T1000 (cell line): Measurements from ENCODE around the gene ZBTB48.

ENCODE experiments used
- DNase-seq: peaks from one replicate; lab custom pipeline; 2025; ENCODE audit warnings: mixed read lengths; lab: John Stamatoyannopoulos, UW

The ZBTB48 gene

DNA sequence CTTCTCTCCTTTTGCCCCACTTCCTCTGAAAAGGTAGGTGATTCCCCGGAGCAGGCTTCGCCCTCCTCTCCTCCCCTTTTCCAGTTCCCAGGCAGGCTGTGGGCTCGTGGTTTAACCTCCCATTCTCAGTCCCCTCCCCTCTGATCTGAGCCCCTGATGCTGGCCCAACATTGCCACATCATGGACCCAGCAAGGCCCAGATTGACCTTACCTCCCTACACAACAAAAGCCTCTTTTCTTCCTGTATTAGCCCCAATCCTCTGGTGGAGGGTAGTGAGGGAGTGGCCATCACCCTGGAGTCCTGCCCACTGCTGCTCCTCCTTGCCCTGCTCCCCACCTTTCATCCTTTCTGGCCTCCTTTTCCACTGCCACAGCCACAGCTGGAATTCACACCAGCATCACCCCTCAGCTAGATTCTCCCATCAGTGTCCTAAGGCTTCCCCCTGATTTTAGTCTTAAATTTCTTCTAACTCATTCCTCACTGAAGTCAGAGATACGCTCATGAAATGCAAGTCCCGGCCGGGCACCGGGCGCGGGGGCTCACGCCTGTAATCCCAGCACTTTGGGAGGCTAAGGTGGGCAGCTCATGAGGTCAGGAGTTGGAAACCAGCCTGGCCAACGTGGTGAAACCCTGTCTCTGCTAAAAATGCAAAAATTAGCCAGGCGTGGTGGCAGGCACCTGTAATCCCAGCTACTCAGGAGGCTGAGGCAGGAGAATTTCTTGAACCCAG is 7.0 kb upstream of the ZBTB48 start:
- no peak for DNase-seq

DNA sequence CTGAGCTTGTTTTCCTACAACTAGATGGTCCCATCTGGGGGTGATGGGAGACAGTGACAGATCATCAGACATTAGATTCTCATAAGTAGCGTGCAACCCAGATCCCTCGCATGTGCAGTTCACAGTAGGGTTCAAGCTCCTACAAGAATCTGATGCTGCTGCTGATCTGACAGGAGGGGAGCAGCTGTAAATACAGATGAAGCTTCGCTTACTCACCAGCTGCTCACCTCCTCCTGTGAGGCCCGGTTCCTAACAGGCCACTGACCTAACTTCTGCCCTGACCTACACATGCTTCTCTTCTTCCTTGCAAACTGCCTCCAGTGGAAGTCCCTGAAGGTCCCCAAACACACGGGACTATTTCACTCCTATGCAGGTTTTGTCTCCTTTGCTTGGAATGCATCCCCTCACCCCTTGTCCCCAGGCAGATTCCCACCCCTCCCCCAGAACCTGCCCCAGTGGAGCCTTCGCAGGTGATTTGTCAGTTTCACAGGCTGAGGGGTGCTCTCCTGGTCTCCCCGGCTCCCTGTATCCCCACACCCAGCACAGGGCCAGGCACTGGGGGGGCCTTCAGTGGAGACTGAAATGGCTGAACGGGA is 5.7 kb upstream of the ZBTB48 start:
- DNase-seq, result no peak

DNA sequence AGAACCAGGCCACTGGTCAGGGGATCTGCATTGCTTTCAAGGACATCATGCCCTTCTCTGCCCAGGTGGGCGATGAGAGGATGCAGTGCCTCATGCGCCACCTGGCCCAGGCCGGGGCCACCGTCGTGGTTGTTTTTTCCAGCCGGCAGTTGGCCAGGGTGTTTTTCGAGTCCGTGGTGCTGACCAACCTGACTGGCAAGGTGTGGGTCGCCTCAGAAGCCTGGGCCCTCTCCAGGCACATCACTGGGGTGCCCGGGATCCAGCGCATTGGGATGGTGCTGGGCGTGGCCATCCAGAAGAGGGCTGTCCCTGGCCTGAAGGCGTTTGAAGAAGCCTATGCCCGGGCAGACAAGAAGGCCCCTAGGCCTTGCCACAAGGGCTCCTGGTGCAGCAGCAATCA is 5.0 kb upstream of the ZBTB48 start:
- no peak for DNase-seq

DNA sequence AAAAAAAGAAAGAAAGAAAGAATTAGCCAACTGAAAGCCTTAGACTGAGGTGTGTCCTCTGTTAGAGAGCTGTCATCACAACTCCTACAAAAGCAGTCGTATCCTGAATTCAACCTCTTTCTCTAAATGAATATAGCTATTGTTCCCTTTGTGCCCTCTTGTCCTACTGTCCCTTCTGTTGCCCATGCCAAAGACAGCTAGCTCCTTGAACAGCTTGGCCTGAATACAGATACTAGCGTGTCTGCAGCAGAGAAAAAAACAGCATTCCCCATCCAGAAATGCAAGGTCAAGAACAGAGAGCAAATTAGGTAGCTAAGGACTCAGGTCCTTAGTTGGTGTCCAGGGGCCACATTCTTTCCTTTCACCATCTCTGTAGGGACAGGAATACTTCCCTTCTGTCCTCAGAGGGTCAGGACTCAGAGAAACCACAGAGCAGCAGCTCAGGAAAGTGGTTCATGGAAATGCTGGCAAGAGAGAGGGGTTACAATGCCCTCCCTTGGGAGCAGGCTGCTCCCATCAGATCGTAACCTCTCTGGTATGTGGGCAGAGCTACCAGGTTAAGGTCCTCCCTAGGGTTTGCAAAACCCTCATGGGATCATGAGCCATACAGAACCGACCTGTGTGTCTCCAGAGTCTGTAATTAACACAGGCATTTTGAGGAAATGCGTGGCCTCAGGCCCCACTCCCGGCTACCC is 1.8 kb upstream of the ZBTB48 start:
- DNase-seq, result peak; percentile 37

DNA sequence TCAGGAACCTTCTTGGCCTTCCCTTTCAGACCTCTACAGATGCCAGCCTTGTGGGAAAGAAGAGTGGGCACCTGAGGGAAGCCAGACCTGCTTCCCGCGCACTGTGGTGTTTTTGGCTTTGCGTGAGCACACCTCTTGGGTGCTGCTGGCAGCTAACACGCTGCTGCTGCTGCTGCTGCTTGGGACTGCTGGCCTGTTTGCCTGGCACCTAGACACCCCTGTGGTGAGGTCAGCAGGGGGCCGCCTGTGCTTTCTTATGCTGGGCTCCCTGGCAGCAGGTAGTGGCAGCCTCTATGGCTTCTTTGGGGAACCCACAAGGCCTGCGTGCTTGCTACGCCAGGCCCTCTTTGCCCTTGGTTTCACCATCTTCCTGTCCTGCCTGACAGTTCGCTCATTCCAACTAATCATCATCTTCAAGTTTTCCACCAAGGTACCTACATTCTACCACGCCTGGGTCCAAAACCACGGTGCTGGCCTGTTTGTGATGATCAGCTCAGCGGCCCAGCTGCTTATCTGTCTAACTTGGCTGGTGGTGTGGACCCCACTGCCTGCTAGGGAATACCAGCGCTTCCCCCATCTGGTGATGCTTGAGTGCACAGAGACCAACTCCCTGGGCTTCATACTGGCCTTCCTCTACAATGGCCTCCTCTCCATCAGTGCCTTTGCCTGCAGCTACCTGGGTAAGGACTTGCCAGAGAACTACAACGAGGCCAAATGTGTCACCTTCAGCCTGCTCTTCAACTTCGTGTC is 995 bp upstream of the ZBTB48 start:
- DNase-seq, result no peak

DNA sequence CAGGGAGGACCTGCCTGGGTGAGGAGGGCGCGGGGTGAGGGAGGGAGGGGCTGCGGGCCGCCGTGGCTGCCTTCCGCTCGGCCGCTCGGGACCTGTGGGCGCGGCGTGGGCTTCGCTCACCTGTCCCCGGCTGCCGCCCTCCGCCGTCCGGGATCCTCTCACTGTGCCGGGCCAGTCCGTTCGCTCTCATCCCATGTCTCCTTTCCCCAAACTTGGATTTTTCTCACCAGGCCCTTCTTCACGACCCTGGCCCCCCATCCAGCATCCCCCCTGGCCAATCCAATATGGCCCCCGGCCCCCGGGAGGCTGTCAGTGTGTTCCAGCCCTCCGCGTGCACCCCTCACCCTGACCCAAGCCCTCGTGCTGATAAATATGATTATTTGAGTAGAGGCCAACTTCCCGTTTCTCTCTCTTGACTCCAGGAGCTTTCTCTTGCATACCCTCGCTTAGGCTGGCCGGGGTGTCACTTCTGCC is 362 bp downstream of the ZBTB48 start:
- DNase-seq, result no peak

DNA sequence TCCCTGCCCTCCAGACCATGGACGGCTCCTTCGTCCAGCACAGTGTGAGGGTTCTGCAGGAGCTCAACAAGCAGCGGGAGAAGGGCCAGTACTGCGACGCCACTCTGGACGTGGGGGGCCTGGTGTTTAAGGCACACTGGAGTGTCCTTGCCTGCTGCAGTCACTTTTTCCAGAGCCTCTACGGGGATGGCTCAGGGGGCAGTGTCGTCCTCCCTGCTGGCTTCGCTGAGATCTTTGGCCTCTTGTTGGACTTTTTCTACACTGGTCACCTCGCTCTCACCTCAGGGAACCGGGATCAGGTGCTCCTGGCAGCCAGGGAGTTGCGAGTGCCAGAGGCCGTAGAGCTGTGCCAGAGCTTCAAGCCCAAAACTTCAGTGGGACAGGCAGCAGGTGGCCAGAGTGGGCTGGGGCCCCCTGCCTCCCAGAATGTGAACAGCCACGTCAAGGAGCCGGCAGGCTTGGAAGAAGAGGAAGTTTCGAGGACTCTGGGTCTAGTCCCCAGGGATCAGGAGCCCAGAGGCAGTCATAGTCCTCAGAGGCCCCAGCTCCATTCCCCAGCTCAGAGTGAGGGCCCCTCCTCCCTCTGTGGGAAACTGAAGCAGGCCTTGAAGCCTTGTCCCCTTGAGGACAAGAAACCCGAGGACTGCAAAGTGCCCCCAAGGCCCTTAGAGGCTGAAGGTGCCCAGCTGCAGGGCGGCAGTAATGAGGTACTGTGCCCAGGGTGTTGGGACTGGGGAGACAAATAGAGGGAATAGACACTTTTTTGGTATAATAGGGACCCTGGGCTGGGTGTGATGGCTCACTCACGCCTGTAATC is 1.0 kb downstream of the ZBTB48 start:
- DNase-seq, result no peak

DNA sequence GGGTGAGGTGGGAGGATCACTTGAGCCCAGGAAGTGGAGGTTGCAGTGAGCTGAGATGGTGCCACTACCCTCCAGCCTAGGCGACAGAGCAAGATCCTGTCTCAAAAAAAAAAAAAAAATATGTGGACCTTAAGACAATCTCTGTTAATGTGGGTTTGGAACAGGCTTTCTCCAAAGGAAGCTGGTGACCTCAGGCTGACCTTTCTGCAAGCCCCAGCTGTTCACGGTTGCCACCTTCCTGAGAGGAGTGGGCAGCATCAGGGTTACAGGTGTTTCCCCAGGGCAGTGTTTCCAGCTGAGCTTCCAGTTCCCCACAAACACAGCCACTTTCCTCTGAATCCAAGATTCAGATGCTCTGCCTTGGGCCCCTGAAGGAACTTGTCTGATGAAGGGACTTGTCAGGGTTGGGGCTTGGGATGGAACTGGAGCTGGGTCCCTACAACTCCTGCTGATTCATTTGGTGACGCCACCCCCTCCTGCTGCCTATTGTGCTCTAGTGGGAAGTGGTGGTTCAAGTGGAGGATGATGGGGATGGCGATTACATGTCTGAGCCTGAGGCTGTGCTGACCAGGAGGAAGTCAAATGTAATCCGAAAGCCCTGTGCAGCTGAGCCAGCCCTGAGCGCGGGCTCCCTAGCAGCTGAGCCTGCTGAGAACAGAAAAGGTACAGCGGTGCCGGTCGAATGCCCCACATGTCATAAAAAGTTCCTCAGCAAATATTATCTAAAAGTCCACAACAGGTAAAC is 1.9 kb downstream of the ZBTB48 start:
- no peak for DNase-seq

DNA sequence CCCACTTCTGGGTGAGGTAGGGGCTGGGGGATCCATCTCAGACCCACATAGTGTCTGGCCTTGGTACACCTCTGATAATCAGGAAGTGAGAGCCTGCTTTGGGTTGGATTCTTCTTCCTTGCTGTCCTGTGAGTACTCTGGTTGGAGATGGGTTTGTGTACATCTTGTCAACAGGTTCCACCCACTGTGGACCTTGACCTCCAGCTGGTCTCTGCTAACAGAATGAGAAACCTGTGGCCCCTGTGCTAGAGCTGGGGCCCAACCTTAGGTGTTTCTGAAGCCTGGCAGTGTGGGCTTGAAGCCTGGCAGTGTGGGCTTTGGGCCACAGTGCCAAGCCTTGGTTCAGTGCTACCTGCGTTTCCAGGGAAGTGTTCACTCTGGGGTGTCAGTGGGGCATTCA is 2.6 kb downstream of the ZBTB48 start:
- no peak for DNase-seq

DNA sequence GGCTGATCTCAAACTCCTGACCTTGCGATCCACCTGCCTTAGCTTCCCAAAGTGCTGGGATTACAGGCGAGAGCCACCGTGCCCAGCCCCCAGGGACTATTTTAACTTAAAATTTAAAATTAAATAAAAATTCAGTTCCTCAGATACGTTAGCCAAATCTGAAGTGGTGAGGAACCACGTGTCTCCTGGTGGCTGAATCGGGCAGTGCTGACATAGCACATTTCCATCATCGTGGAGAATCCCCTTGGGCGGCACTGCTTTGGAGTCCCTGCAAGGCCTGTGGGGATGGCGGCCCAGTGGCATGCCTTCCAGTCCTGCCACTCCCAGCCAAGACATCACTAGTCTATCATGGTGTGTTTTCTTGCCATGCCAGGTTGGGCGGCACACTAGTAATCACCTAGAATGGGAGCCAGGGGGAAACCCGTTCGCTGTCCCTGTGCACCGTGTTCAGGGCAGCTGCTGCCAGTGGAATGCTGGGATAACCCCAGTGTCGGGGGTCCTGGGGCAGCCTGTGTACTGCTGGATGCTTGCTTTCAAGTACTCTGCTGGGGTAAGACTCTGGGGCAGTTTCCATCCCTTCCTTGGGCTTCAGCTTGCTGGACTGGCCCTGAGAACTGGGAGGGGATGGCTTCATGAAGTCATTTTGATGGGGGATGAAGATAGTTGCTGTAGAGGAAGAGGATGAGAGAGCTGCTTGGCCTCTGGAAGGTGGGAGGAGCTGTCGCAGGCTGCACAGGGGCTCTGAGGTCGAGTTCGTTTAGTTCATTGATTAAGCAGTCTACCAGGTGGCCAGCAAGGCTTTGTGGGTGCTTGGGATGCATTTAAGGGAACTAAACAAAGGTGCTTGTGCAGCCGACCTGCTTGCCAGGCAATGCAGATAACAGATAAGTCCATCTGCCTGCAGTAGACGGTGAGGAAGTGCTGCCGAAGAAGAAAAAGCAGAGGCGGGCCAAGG is 4.6 kb downstream of the ZBTB48 start:
- DNase-seq, result no peak

DNA sequence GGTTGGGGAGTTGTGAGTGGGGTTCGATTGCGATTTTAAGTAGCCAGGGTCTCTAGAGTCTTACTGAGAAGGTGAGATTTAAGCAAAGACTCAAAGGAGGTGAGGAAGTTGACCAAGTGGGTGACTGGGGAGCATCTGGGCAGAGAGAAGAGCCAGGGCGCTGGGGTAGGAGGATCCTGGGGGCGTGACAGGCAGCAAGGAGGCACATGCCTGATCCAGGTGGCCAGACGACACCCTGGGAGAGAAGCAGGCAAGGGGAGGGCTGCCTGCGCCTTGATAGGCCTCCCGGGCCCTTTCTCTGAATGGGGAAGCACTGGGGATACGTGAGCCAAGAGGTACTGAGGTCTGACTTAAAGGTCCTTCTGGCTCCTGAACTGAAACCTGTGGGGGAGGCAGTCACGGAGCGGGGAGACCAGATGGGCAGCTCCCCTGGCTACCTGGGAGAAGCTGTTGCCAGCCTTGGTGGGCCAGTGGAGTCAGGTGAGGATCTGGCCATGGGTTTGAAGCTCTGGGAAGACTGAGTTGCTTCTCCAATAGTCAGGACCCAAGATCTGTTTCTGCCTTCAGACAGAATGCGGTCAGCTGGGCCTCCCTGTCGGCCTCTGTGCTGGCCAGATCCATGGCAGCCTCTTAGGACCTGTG is 5.4 kb downstream of the ZBTB48 start:
- DNase-seq, result no peak

DNA sequence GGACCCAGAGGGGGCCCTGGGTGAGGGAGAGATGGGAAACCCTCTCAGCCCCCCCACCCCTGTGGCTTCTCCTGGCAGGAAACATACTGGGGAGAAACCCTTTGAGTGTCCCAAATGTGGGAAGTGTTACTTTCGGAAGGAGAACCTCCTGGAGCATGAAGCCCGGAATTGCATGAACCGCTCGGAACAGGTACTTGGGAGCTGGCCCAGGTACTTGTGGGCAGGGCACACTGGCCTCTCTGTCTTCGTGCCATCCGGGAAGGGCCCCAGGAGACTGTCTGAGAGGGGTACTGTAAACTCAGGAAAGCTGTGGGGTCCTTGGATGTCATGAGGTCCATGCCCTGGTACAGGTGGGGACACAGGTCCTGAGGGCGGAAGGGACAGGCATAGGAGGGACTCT is 6.0 kb downstream of the ZBTB48 start:
- no peak for DNase-seq

DNA sequence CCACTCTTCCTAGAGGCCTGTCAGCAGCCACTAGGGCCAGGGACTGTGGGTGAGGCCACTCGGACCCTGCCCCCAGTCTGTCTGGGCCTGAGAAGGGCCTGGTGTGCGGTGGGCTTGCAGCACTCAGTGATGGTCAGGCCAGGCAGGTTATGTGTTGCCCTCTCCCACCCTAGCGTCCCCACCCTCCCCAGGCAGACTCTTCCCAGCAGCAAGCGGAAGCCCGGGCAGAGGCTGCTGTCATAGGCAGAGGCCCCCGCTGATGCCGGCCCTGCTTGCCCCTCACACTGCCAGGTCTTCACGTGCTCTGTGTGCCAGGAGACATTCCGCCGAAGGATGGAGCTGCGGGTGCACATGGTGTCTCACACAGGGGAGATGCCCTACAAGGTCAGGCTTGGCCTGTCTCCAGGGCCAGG is 6.6 kb downstream of the ZBTB48 start:
- no peak for DNase-seq

DNA sequence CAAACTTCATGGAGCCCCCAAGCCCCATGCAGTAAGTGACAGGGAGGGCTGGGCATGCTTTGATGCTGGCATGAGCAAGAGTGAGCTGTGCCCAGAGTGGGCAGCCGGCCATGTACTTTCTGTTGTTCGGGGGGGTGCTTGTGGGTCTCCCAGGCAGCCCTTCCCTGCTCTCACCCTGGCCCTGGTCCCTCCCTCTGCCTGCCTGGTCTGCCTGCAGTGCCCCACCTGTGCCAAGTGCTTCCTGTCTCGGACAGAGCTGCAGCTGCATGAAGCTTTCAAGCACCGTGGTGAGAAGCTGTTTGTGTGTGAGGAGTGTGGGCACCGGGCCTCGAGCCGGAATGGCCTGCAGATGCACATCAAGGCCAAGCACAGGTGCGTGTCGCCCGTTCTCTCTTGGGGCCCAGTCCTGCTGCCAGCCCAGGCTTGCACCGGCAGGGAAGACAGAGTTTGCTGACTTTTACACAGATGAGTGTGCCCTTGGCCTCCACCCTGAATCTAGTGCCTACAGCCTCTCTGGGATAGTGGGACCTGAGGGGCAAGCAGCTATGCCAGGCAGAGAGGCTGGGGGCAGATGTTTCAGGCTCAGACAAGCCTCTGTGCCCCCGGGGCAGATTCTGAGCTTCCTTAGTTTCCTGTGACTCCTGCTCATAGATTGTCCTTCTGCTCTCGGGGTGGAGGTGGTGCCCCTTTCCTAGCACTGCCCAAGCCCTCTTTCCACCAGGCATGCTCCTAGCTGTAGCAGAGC is 7.6 kb downstream of the ZBTB48 start:
- DNase-seq, result peak; percentile 24

DNA sequence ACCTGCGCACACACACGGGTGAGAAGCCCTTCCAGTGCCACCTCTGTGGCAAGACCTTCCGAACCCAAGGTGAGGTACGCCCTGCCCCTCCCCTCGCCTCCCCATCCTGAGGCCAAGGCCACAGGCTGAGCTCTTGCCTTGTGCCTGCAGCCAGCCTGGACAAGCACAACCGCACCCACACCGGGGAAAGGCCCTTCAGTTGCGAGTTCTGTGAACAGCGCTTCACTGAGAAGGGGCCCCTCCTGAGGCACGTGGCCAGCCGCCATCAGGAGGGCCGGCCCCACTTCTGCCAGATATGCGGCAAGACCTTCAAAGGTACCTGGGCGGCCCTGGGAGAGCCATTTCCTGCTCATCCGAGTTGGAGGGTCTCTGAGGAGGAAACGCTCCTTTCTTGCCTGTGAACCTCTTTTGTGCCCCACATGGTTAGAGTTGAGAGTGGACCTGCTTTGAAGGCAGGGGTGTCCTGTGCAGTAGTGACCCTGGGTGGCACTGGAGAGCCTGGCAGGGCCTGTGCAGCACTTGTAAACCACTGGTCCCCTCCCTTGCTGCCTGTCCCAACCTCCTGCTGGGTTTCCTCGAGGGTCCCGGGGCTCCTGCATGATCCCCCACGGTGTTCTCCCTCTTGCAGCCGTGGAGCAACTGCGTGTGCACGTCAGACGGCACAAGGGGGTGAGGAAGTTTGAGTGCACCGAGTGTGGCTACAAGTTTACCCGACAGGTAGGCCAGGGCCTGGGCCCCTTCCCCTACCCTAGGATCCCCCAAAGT is 8.5 kb downstream of the ZBTB48 start:
- DNase-seq, result no peak

DNA sequence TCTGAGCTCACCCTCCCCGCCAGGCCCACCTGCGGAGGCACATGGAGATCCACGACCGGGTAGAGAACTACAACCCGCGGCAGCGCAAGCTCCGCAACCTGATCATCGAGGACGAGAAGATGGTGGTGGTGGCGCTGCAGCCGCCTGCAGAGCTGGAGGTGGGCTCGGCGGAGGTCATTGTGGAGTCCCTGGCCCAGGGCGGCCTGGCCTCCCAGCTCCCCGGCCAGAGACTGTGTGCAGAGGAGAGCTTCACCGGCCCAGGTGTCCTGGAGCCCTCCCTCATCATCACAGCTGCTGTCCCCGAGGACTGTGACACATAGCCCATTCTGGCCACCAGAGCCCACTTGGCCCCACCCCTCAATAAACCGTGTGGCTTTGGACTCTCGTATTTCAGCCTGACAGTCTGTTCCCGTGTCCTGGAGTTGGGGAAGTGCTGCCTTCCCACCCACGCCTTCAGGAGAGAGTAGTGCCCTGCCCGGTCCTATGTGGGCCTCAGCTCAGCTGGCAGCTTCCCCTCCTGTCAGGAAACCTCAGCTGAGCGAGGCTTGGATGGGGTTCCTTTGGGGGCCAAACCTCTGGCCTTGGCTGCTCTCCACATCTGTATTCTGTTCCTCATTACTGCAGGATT is 9.2 kb downstream of the ZBTB48 start:
- DNase-seq, result no peak

DNA sequence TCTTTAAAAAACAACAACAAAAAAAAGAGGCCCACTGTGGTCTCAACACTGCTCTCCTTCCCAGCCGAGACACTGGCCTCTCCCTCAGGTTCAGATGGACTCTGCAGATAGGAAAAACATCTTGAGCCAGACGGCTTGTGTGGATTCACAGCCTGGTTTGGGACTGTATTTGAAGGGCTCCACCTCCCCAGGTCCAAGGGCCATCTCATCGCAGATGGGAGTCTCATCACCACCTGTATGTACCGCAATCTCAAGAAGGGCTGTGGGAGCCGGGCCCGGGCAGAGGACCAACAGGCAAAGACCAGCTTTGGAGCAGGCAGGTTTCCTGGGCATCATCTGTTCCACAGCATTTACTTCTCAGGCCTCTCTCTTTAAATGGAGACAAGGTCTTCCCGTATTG is 10.3 kb downstream of the ZBTB48 start:
- DNase-seq, result no peak
